HL-60 (cell line): ENCODE results near the gene REEP1.

ENCODE experiments used
- DNase-seq, 2 experiments: peaks; one replicate each; pipeline ENCODE4 v3.0.0-alpha.2; 2010 to 2020; ENCODE audit warnings: low read depth in 1 of 2, low spot score in 1 of 2
- H3K27ac ChIP-seq: fragments of 250-450 bp; sonication (Bioruptor Pico); replicated peaks from 2 replicates; pipeline ENCODE4 v1.5.1; 2020; ENCODE audit warnings: mild to moderate bottlenecking, moderate library complexity
- H3K27me3 ChIP-seq: fragments of 250-450 bp; sonication (Bioruptor Pico); 2 replicates; pipeline ENCODE4 v1.5.1; 2021; ENCODE audit warnings: mild to moderate bottlenecking, moderate library complexity; ENCODE audit not compliant: insufficient read depth, poor library complexity, severe bottlenecking
- H3K4me3 ChIP-seq: replicated peaks from 2 replicates; pipeline ENCODE4 v1.5.1; 2011; ENCODE audit warnings: mild to moderate bottlenecking, control low read depth, low read length; ENCODE audit not compliant: insufficient read depth
- GABPA ChIP-seq: IDR thresholded peaks from 2 replicates; pipeline ENCODE4 v1.6.1; 2012; ENCODE audit warnings: low read depth
- POLR2AphosphoS5 ChIP-seq: IDR thresholded peaks from 2 replicates; pipeline ENCODE4 v1.6.1; 2012; ENCODE audit warnings: low read depth
- SPI1 ChIP-seq: IDR thresholded peaks from 2 replicates; pipeline ENCODE4 v1.6.1; 2012; ENCODE audit warnings: low read depth, mild to moderate bottlenecking, borderline replicate concordance
- TF ChIP-seq, protein P1 (sequence below): IDR thresholded peaks from one replicate; pipeline ENCODE4 v1.5.1; 2011; ENCODE audit warnings: low read length, control low read depth, inconsistent platforms; ENCODE audit not compliant: insufficient read depth
- TF ChIP-seq, protein P2 (sequence below): IDR thresholded peaks from 2 replicates; pipeline ENCODE4 v1.6.1; 2012; ENCODE audit warnings: low read depth; ENCODE audit not compliant: insufficient replicate concordance

REEP1 gene

DNA sequence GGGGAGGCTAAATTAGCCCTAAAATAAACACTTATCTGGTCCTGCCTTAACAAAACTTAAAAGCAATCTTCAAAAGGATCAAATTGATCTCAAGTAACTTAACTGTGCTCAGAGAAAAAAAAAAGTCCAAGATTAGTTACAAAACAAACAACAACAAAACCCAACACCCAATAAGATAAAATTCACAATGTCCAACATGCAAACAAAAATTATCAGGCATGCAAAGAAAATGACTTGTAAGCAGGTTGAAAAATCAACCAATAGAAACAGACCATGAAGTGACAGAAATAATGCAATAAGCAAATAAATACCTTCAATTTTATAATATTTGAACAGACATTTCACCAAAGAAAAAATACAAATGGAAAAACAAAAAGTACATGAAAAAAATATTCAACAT is 4.0 kb upstream of the REEP1 start:
- TF ChIP-seq, protein P1, sequence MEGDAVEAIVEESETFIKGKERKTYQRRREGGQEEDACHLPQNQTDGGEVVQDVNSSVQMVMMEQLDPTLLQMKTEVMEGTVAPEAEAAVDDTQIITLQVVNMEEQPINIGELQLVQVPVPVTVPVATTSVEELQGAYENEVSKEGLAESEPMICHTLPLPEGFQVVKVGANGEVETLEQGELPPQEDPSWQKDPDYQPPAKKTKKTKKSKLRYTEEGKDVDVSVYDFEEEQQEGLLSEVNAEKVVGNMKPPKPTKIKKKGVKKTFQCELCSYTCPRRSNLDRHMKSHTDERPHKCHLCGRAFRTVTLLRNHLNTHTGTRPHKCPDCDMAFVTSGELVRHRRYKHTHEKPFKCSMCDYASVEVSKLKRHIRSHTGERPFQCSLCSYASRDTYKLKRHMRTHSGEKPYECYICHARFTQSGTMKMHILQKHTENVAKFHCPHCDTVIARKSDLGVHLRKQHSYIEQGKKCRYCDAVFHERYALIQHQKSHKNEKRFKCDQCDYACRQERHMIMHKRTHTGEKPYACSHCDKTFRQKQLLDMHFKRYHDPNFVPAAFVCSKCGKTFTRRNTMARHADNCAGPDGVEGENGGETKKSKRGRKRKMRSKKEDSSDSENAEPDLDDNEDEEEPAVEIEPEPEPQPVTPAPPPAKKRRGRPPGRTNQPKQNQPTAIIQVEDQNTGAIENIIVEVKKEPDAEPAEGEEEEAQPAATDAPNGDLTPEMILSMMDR = no peak
- TF ChIP-seq GABPA (no peak), POLR2AphosphoS5 (no peak), SPI1 (no peak)
- TF ChIP-seq, protein P2, sequence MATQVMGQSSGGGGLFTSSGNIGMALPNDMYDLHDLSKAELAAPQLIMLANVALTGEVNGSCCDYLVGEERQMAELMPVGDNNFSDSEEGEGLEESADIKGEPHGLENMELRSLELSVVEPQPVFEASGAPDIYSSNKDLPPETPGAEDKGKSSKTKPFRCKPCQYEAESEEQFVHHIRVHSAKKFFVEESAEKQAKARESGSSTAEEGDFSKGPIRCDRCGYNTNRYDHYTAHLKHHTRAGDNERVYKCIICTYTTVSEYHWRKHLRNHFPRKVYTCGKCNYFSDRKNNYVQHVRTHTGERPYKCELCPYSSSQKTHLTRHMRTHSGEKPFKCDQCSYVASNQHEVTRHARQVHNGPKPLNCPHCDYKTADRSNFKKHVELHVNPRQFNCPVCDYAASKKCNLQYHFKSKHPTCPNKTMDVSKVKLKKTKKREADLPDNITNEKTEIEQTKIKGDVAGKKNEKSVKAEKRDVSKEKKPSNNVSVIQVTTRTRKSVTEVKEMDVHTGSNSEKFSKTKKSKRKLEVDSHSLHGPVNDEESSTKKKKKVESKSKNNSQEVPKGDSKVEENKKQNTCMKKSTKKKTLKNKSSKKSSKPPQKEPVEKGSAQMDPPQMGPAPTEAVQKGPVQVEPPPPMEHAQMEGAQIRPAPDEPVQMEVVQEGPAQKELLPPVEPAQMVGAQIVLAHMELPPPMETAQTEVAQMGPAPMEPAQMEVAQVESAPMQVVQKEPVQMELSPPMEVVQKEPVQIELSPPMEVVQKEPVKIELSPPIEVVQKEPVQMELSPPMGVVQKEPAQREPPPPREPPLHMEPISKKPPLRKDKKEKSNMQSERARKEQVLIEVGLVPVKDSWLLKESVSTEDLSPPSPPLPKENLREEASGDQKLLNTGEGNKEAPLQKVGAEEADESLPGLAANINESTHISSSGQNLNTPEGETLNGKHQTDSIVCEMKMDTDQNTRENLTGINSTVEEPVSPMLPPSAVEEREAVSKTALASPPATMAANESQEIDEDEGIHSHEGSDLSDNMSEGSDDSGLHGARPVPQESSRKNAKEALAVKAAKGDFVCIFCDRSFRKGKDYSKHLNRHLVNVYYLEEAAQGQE = no peak
- H3K27ac ChIP-seq = no peak overlapping the region
- peaks cover 31% of the 10 kb centered on the region for H3K27me3 ChIP-seq
- DNase-seq = no peak
- no peak overlapping the region for H3K4me3 ChIP-seq

- no peak for DNase-seq
Observed at GRCh38 chr2:86338778-86339295, 1.4 kb upstream of the REEP1 start.

GRCh38 chr2:86336675-86337243 is 667 bp downstream of the REEP1 start:
- Histone ChIP-seq H3K27ac (no peak overlapping the region), H3K4me3 (peak overlapping the region; percentile 34), H3K27me3 (peaks cover 40% of the 10 kb centered on the region)
- DNase-seq = no peak
- TF ChIP-seq, protein P2 = no peak

More at GRCh38 chr2:86338778-86339295, 1.4 kb upstream of the REEP1 start:
- Histone ChIP-seq H3K27ac (no peak overlapping the region), H3K27me3 (peaks cover 37% of the 10 kb centered on the region), H3K4me3 (no peak overlapping the region)
- TF ChIP-seq GABPA (no peak), SPI1 (no peak), POLR2AphosphoS5 (no peak)
- TF ChIP-seq, protein P2 = no peak
- TF ChIP-seq, protein P1 = no peak
